Tibial nerve (tissue), 4 donors: ENCODE data around the gene MORN3.

Source experiments
- CTCF ChIP-seq, 5 experiments: fragments of 200-600 bp in 3 of 5; fragments of 450-650 bp in 2 of 5; sonication (generic) in 3 of 5; IDR thresholded peaks; one replicate each; pipeline ENCODE4 v1.5.1; 2016 to 2019; ENCODE audit warnings: antibody characterized with exemption in 5 of 5, mild to moderate bottlenecking in 3 of 5, moderate library complexity in 2 of 5
- EP300 ChIP-seq, 2 donors: sonication (generic); formaldehyde crosslinking; IDR thresholded peaks; one replicate each; pipeline ENCODE4 v1.6.1; 2017; ENCODE audit warnings: antibody characterized with exemption in 2 of 2, mild to moderate bottlenecking in 1 of 2
- POLR2A ChIP-seq, 2 donors: fragments of 450-650 bp; IDR thresholded peaks; one replicate each; pipeline ENCODE4 v1.6.1; 2017; ENCODE audit warnings: antibody characterized with exemption in 2 of 2, mild to moderate bottlenecking in 2 of 2, moderate library complexity in 2 of 2

- TF ChIP-seq CTCF (IDR thresholded peaks at IDR 0.05), result no peak
- no peak for TF ChIP-seq EP300 (IDR thresholded peaks at IDR 0.05)
- TF ChIP-seq POLR2A (IDR thresholded peaks at IDR 0.05), result no peak
Measured at GRCh38 chr12:121653999-121654398, 15.5 kb downstream of the MORN3 start.
